GM23248 (cell line): ENCODE measurements around the gene FAM136A.

Source experiments
- EZH2 ChIP-seq: fragments of 200-600 bp; sonication (generic); IDR thresholded peaks from 2 replicates; pipeline ENCODE4 v1.6.1; 2018; ENCODE audit warnings: antibody characterized with exemption, mild to moderate bottlenecking; ENCODE audit not compliant: insufficient read depth, poor library complexity, severe bottlenecking
- EZH2phosphoT487 ChIP-seq: fragments of 200-600 bp; sonication (generic); IDR thresholded peaks from 2 replicates; pipeline ENCODE4 v1.6.1; 2018; ENCODE audit warnings: antibody characterized with exemption, moderate library complexity, mild to moderate bottlenecking, low read depth; ENCODE audit not compliant: insufficient read depth

- no peak for TF ChIP-seq EZH2
- TF ChIP-seq EZH2phosphoT487, result no peak
Observed at GRCh38 chr2:70282439-70282838, 19.4 kb downstream of the FAM136A start.
